CD4-positive, alpha-beta T cell treated with Interleukin-4 for 4 hours (primary cell): ENCODE results near the gene TMOD2.
"Not testable (repeated sequence)": the region's sequence is repeated elsewhere in the genome, so short reads cannot be mapped to it uniquely, and the experiment has no call there.

Source experiments
- DNase-seq: peaks from one replicate; pipeline ENCODE4 v3.0.0-alpha.2; 2020

TMOD2 gene

DNA sequence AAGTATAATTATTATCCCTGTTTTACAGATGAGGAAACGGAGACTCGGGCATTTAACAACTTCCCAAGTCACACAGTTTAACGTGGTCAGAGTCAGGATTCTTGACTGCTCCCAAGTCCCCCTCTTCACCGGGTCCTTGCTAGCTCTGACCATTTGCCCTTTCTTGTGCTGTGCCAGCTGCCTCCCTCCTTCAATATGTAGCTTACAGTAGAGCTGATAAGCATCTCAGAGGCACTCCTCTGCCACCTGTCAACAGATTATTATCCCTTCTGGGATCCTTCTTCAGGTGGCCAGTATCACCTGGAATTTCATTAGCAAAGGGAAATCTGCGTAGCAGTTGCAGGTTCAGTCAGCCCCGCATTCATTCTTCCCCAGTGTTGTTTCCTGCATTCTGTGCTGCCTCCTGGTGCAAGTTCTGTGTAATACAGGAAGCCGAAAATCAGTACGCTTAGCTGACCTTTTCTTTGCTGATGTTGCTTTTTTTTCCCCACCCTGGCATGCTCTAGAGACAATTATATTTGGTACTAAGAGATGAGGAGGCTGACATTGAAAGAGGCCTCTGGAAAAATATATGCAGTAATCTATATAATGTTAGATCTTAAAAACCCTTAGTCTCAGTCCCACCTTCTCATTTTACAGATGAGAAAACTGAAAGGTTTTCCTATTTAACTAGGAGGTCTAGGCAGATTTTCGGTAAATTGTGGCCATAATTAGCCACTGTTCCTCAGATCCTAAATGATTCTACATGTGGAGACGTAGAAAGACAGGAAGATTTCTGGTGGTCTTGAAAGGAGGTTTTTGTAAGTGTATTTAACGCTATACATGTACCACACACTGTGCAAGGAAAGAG lies 24.8 kb downstream of the TMOD2 start:
- peak; percentile 55 for DNase-seq

DNA sequence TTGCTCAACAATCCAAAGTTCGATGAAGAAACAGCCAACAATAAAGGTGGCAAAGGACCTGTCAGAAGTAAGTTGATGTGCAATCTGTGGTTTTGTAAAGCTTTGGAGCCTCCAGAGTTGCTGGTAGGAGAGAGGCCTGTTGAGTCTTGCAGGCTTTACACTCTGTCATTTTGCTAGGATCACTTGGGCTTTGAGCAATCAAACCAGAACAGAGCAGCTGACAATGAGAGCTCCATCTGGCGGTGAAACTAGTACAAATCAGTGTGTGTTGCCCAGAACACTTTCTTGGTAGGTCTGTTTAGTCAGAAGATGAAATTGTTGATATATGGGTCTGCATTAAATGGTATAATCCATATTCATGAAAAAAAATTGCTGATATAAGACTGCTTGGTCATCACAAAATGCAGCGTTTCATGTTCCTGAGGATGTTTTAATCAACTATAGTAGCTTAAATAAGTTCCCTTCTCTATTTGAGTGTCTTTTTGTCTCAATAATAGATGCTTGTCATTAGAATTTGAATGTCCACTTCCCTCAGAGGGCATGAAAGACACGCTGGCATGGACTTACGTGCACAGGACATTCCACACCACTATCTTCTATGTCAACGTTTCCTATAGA lies 25.7 kb downstream of the TMOD2 start:
- peak; percentile 73 for DNase-seq

DNA sequence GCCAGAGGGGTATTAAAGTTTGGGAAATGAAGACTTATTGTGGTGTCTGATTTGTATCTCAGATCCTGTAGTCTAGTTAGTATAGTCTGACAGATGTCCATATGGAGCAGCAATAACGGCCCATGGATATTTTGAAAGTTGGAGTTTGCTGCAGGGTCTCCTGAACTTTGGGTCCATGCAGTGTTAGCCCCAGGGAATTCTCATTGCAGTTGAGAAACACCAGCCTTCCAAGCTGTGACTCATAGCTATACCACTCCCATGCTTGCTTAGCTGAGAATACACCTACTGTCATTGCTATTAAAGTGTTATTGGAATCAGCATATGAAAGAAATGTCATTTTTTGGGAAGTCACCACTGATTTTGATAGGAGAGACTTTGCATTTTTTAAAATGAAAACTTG lies 29.2 kb downstream of the TMOD2 start:
- DNase-seq, result no peak

DNA sequence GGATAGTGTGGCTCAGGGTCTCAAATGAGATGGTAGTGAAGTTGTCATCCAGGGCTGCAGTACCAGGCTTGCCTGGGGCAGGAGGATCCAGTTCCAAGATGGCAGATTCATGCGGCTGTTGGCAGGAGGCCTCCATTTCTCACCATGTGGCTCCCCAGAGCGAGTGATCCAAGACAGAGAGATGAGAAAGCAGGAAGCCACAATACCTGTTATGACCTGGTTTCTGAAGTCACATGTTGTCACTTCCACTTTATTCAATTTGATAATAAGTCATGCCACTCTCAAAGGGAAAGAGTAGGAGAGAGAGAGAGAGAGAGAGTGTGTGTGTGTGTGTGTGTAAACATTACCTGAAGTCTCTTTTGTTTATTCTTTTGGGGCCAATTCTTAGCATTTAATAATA lies 30.1 kb downstream of the TMOD2 start:
- no peak for DNase-seq

DNA sequence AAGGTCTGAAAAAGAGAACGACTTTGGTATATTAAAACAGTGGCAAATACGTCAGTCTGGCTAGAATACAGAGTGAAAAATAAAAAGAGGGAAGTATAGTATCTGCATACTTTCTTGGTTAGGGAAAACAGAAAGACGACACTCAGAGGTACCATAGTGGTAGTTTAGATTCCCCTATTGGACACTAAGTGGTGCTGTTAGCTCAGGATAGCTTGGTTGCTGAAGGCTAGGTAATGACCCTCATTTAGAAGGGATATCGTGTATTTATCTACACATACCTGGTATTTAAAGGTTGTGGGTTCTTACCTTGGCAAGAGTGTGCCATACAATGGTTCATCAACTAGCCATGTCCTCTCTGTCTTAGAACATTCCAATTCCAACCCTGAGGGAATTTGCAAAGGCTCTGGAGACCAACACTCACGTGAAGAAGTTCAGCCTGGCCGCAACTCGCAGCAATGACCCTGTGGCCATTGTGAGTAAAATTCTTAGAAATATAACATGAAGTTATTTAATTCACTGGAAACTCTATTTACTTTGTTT lies 31.0 kb downstream of the TMOD2 start:
- DNase-seq, result no peak

DNA sequence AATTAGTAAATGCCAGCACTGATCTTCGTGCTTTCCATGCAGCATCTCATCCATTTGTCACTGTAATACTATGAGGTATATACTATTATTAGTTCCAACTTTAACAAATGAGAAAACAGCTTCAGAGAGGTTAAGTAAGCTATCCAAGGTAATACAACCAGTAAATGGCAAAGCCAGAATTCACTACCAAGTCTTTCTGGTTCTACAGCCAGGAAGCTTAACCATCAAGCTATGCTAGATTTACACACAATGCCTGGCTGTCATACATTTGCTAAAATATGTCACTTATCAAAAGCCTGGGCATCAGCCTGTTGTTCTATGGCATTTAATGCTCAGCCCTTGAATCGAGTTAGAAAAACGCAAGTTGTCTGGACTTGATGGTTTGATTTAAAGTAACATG lies 32.6 kb downstream of the TMOD2 start:
- no peak for DNase-seq

DNA sequence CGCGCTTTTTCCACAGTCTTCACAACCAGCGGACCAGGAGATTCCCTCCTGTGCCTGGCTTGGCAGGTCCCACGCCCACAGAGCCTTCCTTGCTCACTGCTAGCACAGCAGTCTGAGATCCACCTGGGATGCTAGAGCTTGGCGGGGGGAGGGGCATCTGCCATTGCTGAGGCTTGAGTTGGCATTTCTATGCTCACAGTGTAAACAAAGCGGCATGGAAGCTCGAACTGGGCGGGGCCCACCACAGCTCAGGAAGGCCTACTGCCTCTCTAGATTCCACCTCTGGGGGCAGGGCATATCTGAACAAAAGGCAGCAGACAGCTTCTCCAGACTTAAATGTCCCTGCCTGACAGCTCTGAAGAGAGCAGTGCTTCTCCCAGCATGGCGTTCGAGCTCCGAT lies 35.7 kb downstream of the TMOD2 start:
- DNase-seq, result not testable (repeated sequence)

DNA sequence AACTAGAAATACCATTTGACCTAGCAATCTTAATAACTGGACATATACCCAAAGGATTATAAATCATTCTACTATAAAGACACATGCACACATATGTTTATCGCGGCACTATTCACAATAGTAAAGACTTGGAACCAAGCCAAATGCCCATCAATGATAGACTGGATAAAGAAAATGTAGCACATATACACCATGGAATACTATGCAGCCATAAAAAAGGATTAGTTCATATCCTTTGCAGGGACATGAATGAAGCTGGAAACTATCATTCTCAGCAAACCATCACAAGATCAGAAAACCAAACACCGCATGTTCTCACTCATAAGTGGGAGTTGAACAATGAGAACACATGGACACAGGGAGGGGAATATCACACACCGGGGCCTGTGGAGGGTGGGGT lies 41.1 kb downstream of the TMOD2 start:
- not testable (repeated sequence) for DNase-seq

DNA sequence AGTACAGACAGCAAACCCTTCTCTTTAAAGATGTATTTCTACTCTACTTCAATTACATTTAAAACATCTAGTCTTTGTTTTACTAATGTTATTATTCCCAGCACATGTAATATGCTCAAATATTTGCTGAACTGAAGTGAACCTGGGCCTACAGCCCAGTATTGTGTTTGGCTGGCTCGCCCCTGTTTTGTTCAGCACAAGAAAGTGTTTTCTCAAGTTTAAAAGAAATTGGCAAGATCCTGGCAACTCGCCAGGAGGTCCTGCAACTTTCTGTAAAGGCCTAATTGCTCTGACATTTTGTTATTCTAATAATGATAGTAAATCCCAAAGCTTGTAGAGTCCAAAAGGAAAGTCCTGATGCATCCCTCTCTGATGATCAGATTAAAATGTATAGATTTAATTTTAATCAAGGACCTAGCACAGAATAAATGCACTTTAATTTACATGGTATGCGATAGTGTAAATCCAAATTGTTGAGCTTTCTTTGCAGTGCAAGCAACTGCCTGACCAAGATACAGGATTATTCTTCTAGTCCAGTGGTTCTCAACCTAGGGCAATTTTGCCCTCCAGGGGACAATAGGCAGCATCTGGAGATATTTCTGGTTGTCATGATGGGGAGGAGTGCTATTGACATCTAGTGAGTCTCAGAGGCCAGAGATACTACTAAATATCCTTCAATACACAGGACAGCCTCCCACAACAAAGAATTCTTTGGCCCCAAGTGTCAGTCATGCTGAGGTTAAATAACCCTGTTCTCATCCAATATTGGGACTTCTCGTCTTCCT lies 42.3 kb downstream of the TMOD2 start:
- DNase-seq, result no peak

DNA sequence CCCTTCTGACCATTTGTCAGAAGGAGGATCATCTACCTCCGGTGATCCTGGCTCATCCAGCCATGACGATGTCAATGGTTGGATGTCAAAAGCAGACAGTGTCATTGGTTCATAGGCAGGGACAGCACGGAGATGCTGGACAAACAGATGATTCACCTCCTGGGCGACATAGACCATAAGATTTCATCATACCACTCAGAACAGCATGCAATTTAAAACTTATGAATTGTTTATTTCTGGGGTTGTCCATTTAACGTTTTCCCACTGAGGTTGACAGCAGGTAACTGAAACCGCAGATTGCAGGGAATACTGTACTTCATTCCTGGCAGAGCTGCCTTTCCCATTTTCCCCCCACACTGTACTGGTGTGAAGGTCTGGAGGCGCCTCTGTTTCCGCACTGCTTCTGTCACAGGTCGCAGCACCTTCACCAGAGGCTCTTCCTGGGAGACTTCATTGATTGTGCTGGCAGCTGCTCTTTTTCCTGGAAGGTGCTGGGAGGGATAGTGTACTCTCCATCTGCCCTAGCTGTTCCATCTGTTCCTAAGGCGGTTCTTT lies 45.5 kb downstream of the TMOD2 start:
- DNase-seq, result no peak

DNA sequence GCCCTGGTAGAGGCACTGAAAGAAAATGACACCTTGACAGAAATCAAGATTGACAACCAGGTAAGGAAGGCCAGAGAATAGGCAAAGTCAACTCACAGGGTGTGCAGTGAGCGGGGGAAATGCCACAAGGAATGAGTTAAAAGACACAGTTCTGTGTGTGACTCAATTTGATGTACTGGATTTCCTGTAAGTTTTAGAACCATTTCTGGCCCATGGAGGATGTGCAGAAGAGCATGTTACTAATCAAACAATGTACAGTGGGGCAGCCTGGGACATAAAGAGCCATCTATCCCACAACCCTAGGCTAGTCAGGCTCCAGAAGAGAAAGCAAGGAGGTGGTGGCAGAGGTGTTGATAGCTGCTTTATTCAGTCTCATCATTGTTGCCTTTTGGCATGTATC lies 46.9 kb downstream of the TMOD2 start:
- DNase-seq, result no peak

DNA sequence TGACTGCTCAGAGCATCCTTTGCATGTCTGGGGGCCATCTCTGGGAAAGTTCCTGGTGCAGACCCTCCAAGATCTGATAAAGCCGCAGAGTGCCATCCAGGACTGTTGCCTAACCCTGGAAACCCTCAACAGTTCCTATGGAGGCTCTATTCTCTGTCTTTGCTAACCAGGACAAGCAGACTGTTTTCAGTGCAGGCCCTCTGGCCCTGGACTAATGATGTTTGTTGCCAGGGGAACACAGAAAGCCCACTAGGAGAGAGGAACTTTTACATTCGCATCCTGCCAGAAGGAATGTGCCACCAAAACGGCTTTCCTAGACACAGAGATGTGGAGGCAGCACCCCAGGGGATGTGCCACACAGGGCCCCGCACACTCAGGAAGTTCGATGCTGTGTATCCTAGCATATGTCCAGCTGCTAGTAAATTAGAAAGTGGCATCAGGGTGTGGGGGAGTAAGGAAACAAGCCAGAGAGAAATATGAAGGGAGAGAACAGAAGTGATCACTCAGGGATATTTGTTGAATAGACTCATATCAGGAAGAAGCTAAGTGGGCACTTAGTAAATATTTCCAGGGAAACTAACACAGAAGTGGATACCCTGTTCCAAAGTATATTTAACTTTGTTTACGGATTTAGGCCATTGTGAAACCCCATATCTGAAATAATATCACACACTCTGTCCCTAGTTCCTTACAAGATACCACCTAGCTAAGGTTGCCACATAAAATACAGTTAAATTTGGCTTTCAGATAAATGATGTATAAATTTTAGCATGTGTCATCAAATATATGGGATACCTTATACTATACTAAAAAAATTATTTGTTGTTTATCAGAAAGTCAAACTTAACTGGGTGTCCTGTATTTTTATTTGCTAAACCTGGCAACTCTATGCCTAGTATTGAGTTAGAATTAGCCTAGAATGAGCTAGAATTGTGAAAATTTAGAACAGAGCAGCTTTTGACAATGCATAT lies 48.2 kb downstream of the TMOD2 start:
- DNase-seq, result no peak

DNA sequence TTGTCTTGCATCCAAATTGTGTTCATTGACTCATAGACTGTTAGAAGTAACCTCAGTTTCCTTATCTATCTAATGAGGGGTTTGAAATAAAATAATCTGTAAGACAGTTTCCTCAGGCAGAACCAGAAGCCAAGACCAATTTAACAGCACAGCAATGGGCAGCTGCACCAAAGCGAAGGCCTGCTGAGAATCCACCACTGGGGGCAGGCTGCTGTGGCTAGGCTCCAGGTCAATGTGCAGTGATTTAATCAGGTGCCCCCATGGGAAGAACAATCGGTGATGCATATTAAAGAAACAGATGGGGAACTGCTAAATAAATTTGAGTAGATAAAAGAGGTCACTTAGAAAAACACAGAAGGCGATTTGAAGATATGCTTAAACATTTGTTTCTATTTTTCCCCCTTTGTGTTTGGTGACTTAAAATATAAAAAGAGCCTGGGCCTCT lies 50.0 kb downstream of the TMOD2 start:
- DNase-seq, result no peak

DNA sequence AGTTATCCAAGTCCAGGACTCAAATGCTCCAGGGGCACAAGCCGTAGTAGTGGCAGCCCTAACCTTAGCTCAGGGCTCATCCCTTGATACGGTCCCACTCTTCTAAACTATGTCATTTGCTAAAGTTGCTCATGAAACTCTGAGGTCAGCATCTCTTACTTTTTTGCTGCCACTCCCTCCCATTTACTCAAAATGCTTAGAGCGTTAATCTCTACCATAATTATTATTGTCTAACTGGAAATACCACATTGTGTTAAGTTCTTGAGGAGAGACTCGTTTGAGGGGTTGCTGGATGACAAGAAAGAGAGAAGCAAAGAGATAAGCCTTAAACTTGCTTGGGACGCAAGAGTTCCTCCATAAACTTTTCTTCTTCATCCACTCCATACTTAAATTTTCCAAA lies 51.2 kb downstream of the TMOD2 start:
- no peak for DNase-seq

DNA sequence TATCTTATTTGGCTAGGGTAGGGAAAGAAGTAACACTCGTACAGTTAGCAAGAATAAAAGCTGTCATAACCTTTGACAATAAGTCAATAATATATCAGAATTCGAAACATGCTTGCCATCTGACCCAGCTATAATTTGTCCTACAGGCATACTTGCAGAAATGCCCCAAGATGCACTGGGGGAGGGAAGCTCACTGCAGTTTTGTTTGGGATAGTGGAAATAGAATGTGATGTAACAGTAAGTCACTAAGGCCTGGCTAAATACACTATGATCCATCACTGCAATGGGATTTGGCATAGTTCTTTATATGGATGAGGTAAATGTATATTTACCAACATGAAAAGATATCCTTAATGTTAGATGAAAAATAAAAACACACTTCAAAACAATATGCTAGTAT lies 52.6 kb downstream of the TMOD2 start:
- no peak for DNase-seq

DNA sequence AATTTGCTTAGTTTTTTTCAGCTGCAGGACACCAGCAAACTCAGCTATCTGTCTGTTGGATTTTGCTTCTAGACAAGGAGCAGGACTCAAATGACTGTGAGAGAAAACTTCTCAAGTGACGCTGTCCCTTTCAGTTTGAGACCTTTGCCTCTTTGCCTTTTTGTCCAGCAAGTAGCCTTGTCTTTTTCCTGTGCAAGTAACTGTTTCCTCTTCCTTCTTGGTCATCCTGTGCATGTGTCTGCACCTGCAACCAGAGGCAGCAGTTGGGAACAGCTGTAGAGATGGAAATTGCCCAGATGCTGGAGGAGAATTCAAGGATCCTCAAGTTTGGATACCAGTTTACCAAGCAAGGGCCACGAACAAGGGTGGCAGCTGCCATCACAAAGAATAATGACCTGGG lies 54.7 kb downstream of the TMOD2 start:
- no peak for DNase-seq

DNA sequence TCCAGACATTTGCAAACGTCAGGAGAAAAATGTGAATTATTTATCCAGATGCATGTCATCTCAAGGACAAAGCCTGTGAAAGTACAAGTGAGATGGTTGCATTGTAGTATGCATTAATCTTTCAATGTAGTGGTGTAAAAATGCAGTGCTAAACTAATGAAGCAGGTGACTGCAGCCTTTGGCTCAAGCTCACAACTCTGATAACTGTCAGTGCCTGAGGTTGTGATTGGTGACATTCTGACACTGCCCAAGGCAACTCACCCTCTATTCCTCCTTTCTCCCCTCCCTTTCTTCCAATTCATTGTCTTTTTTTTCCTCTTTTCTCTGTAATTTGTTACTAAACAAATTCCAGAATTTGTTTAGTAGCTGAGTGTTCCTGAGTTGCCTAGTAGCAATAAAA lies 58.1 kb downstream of the TMOD2 start:
- no peak for DNase-seq

DNA sequence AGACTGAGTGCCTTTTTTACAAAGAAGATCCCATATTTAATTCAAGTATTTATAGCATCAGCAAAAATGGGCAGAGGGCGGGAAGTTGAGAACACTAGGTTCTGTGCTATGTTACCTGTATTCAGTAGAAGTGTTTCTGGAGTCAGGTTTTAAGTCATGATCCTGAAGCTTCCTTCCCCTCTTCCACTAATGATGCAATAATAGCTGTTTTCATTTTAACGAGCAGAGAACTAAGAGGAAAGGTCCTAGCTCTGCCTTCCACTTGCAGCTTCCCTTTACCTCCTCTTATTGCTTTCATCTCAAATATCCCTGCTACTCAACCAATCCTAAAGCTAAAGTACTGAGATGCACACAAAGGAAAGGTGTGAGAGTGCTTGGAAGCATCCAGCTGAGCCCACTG lies 61.2 kb downstream of the TMOD2 start:
- no peak for DNase-seq

DNA sequence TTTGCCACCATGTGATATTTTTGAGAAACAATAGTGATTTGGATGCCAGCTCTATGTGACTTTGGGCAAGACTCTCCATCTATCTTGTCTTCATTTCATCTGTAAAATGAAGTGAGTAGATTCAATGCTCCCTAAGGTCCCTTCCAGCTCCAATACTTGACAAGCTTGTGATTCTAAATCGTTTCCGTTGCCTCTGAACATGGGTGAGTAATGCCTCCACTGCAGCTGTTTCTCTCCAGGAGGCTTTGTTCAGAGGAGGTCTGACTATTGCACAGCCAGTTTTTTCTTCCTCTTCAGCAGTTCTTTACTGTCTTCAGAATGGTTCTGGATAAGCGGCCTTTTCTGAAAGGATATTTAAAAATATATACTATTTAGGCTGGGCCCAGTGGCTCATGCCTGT lies 63.2 kb downstream of the TMOD2 start:
- DNase-seq, result no peak

DNA sequence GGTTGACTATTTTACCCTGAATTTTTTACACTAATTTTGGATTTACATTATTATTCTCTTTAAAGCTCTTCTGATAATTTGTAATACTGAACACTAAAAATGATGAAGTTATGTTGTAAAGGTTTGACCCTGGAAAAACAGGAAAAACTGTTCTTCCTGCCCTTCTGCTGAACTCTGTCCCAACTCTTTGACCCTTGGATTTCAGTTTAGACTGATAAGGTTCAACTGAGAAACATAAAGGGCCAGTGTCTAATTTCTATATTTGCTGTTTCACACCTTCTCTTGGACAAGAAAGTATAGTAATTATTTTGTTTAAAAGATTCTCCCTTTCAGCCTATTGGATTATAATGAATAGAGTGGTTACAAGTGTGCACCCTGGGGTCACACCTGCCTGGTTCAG lies 65.2 kb downstream of the TMOD2 start:
- no peak for DNase-seq

DNA sequence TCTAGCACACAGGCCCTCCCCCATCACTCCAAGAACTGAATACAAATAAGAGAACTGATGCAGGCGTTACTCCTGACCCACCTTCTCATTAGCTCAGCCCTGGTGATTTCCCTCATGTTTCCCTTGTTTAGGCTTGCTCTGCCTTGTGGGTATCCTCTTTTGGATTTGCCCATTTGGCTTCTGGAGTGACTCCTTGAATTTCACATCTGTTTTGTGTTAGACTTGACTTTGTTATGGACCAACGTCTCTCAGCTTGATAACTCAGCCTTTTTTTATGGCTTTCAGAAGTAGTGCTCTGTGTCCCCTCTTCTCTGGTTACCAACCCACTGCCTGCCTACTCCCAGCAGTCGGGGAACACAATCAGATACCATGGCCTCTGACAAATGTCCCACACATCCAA lies 66.8 kb downstream of the TMOD2 start:
- no peak for DNase-seq

DNA sequence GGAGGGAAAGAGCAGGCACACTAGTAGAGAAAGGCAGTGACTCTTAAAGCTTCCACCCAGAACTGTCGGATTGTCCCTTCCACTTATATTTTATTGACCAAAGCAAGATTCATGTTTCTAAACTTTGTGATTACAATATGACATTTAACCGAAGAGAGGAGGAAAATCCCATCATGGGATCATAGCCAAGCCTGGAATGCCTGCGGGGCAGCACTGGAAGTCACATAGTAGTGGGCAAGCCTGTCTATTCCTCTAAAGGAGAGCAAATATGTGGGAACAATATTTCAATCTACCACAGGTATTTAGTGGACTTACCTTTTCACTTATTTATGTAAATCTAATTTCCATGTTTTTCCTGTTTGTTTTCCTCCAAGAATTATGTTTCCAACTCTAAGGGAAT lies 74.3 kb downstream of the TMOD2 start:
- no peak for DNase-seq
